H1 (cell line): Measurements from ENCODE around the gene HDAC8. TPM values are rescaled to one million over a fixed set of nuclear protein-coding genes. Genes with fewer than 3 reads are reported as not detected.

ENCODE experiments used
- CTCF ChIA-PET: fragments of 300-600 bp; sonication (Branson Sonifier 250); formaldehyde crosslinking; loops from one replicate; lab custom pipeline; 2021; ENCODE audit not compliant: partially characterized antibody; lab: Charles Lee
- POLR2A ChIA-PET: fragments of 300-600 bp; sonication (Branson Sonifier 250); formaldehyde crosslinking; loops from one replicate; lab custom pipeline; 2021; ENCODE audit warnings: inconsistent platforms; ENCODE audit not compliant: partially characterized antibody; lab: Charles Lee
- DNase-seq, 2 experiments: peaks; one replicate each; pipeline versions ENCODE4 v3.0.0 to v3.0.0-alpha.2; 2010 to 2022; ENCODE audit warnings: low spot score in 2 of 2, low read depth in 1 of 2, mixed read lengths in 1 of 2
- FAIRE-seq: peaks from 2 replicates; lab custom pipeline; 2011; peaks lifted over from hg19 to GRCh38; lab: Jason Lieb, UNC
- H2AFZ ChIP-seq: 2 replicates; pipeline ENCODE4 v1.8.1; 2012; ENCODE audit warnings: low read length, inconsistent platforms
- H2AK5ac ChIP-seq: 2 replicates; pipeline ENCODE4 v1.6.1; 2013; ENCODE audit warnings: low read depth, low read length
- H2BK120ac ChIP-seq: replicated peaks from 2 replicates; pipeline ENCODE3; 2013; ENCODE audit warnings: low read depth, low read length, inconsistent platforms
- H2BK12ac ChIP-seq: 2 replicates; pipeline ENCODE4 v1.6.1; 2013; ENCODE audit warnings: low read depth, low read length
- H2BK15ac ChIP-seq: 2 replicates; pipeline ENCODE4 v1.6.1; 2013; ENCODE audit warnings: low read length
- H2BK20ac ChIP-seq: 2 replicates; pipeline ENCODE4 v1.6.1; 2013; ENCODE audit warnings: low read length
- H2BK5ac ChIP-seq: 2 replicates; pipeline ENCODE4 v1.6.1; 2013; ENCODE audit warnings: low read depth, low read length
- H3K14ac ChIP-seq: 2 replicates; pipeline ENCODE4 v1.6.1; 2013; ENCODE audit warnings: inconsistent platforms; ENCODE audit not compliant: insufficient read length
- H3K18ac ChIP-seq: 2 replicates; pipeline ENCODE4 v1.6.1; 2013; ENCODE audit warnings: low read length; ENCODE audit errors: extremely low read depth
- H3K23ac ChIP-seq: 2 replicates; pipeline ENCODE4 v1.6.1; 2013; ENCODE audit warnings: inconsistent platforms; ENCODE audit not compliant: insufficient read length
- H3K23me2 ChIP-seq: 2 replicates; pipeline ENCODE4 v1.6.1; 2013; ENCODE audit warnings: low read depth, low read length
- H3K27ac ChIP-seq: 2 replicates; pipeline ENCODE4 v1.6.1; 2011; ENCODE audit warnings: low read depth, low read length, inconsistent platforms
- H3K27me3 ChIP-seq, 4 experiments: replicated peaks in 1 of 4; 1 replicate in 1 of 4; 2 replicates in 3 of 4; pipeline versions ENCODE4 v1.6.1 to v1.8.1; 2011 to 2013; ENCODE audit warnings: low read length in 3 of 4, mild to moderate bottlenecking in 3 of 4, inconsistent platforms in 2 of 4, mixed read lengths in 2 of 4, moderate library complexity in 1 of 4; ENCODE audit not compliant: control insufficient read depth in 3 of 4, insufficient read depth in 3 of 4; ENCODE audit errors: extremely low read depth in 1 of 4
- H3K36me3 ChIP-seq, 4 experiments: 2 replicates each; pipeline versions ENCODE4 v1.6.1 to v1.8.1; 2011 to 2013; ENCODE audit warnings: mild to moderate bottlenecking in 4 of 4, low read length in 3 of 4, moderate library complexity in 2 of 4, control low read depth in 1 of 4, inconsistent platforms in 1 of 4; ENCODE audit not compliant: insufficient read depth in 4 of 4, control insufficient read depth in 2 of 4
- H3K4ac ChIP-seq: replicated peaks from 2 replicates; pipeline ENCODE3; 2013; ENCODE audit warnings: low read length, low read depth, mixed read lengths, inconsistent platforms; ENCODE audit not compliant: insufficient read length
- H3K4me1 ChIP-seq, 4 experiments: replicated peaks in 1 of 4; 1 replicate in 1 of 4; 2 replicates in 3 of 4; pipeline versions ENCODE4 v1.6.1 to v1.8.1; 2011 to 2013; ENCODE audit warnings: low read length in 3 of 4, inconsistent platforms in 2 of 4, mixed read lengths in 1 of 4; ENCODE audit not compliant: insufficient read depth in 4 of 4, control insufficient read depth in 3 of 4
- H3K4me2 ChIP-seq, 2 experiments: 2 replicates each; pipeline versions ENCODE4 v1.6.1 to v1.8.1; 2011 to 2013; ENCODE audit warnings: low read depth in 2 of 2, low read length in 2 of 2, control low read depth in 1 of 2, inconsistent platforms in 1 of 2, mild to moderate bottlenecking in 1 of 2; ENCODE audit not compliant: insufficient read depth in 1 of 2
- H3K4me3 ChIP-seq, 4 experiments: fragments of 200-600, 300-600 bp in 1 of 4; sonication (generic), shearing (Covaris generic), sonication (Bioruptor Twin) in 1 of 4; 2 replicates each; pipeline versions ENCODE4 v1.5.1 to v1.8.1; 2011 to 2016; ENCODE audit warnings: low read length in 4 of 4, low read depth in 3 of 4, control low read depth in 2 of 4, inconsistent platforms in 2 of 4, mild to moderate bottlenecking in 2 of 4, mixed read lengths in 1 of 4, moderate library complexity in 1 of 4; ENCODE audit not compliant: insufficient read depth in 2 of 4; ENCODE audit errors: extremely low read depth in 1 of 4
- H3K56ac ChIP-seq: replicated peaks from 2 replicates; pipeline ENCODE3; 2013; ENCODE audit warnings: low read depth, mild to moderate bottlenecking, mixed read lengths, low read length, inconsistent platforms; ENCODE audit not compliant: insufficient read length
- H3K79me1 ChIP-seq: 2 replicates; pipeline ENCODE4 v1.6.1; 2013; ENCODE audit warnings: low read depth, low read length, control low read depth
- H3K79me2 ChIP-seq, 2 experiments: 2 replicates each; pipeline versions ENCODE4 v1.6.1 to v1.8.1; 2012 to 2013; ENCODE audit warnings: low read length in 2 of 2, mild to moderate bottlenecking in 2 of 2, inconsistent platforms in 1 of 2; ENCODE audit not compliant: insufficient read depth in 2 of 2, control insufficient read depth in 1 of 2
- H3K9ac ChIP-seq, 4 experiments: replicated peaks in 1 of 4; 1 replicate in 1 of 4; 2 replicates in 3 of 4; pipeline versions ENCODE4 v1.6.1 to v1.8.1; 2011 to 2013; ENCODE audit warnings: low read depth in 3 of 4, low read length in 3 of 4, control low read depth in 2 of 4, mild to moderate bottlenecking in 2 of 4, moderate library complexity in 2 of 4, inconsistent platforms in 1 of 4; ENCODE audit errors: extremely low read depth in 1 of 4
- H3K9me3 ChIP-seq, 2 experiments: 2 replicates each; pipeline versions ENCODE4 v1.6.1 to v1.8.1; 2012 to 2013; ENCODE audit warnings: mild to moderate bottlenecking in 2 of 2, moderate library complexity in 2 of 2, control low read depth in 1 of 2, inconsistent platforms in 1 of 2, low read depth in 1 of 2, low read length in 1 of 2, mixed read lengths in 1 of 2; ENCODE audit not compliant: insufficient read depth in 2 of 2
- H4K20me1 ChIP-seq, 2 experiments: replicated peaks in 1 of 2; 2 replicates each; pipeline versions ENCODE3 to v1.8.1; 2011 to 2013; ENCODE audit warnings: inconsistent platforms in 2 of 2, low read length in 2 of 2, mild to moderate bottlenecking in 1 of 2; ENCODE audit not compliant: insufficient read depth in 2 of 2, control insufficient read depth in 1 of 2
- H4K5ac ChIP-seq: 2 replicates; pipeline ENCODE4 v1.6.1; 2013; ENCODE audit warnings: low read length, low read depth, mixed read lengths, inconsistent platforms; ENCODE audit not compliant: insufficient read length
- H4K8ac ChIP-seq: 2 replicates; pipeline ENCODE4 v1.8.0; 2013; ENCODE audit warnings: mild to moderate bottlenecking, moderate library complexity, low read length, inconsistent platforms; ENCODE audit not compliant: insufficient read depth; ENCODE audit errors: extremely low read depth
- H4K91ac ChIP-seq: replicated peaks from 2 replicates; pipeline ENCODE3; 2013; ENCODE audit warnings: low read length, mixed read lengths, inconsistent platforms; ENCODE audit not compliant: insufficient read length
- BACH1 ChIP-seq: IDR thresholded peaks from 2 replicates; pipeline ENCODE4 v1.6.1; 2012; ENCODE audit warnings: low read length, improper control_type of control experiment
- CBX8 ChIP-seq: fragments of 300-800, 300-1000 bp; sonication (generic); IDR thresholded peaks from 2 replicates; pipeline ENCODE4 v1.7.1; 2016; ENCODE audit warnings: low read depth, low read length, borderline replicate concordance
- CHD2 ChIP-seq: IDR thresholded peaks from 2 replicates; pipeline ENCODE4 v1.6.1; 2012; ENCODE audit warnings: low read length, improper control_type of control experiment
- CREB1 ChIP-seq: IDR thresholded peaks from 2 replicates; pipeline ENCODE4 v1.6.1; 2012; ENCODE audit warnings: inconsistent platforms
- JUN ChIP-seq: IDR thresholded peaks from 2 replicates; pipeline ENCODE4 v1.6.1; 2011; ENCODE audit warnings: low read depth, mild to moderate bottlenecking, improper control_type of control experiment, low read length
- KDM4A ChIP-seq: IDR thresholded peaks from one replicate; pipeline ENCODE4 v1.7.1; 2012; ENCODE audit warnings: low read depth, mild to moderate bottlenecking, moderate library complexity, low read length, inconsistent platforms; ENCODE audit not compliant: severe bottlenecking
- MAFK ChIP-seq: IDR thresholded peaks from 2 replicates; pipeline ENCODE4 v1.6.1; 2012; ENCODE audit warnings: low read depth, mild to moderate bottlenecking, improper control_type of control experiment, low read length
- PHF8 ChIP-seq: fragments of 200-600 bp; sonication (generic); conservative IDR thresholded peaks from 2 replicates; pipeline ENCODE4 v1.7.1; 2012; ENCODE audit warnings: low read depth, mild to moderate bottlenecking, inconsistent platforms, low read length, moderate library complexity
- RBBP5 ChIP-seq: IDR thresholded peaks from 2 replicates; pipeline ENCODE4 v1.7.1; 2012; ENCODE audit warnings: low read depth, mild to moderate bottlenecking, inconsistent platforms, low read length, moderate library complexity, borderline replicate concordance
- RFX5 ChIP-seq: IDR thresholded peaks from 2 replicates; pipeline ENCODE4 v1.6.1; 2011; ENCODE audit warnings: low read depth, low read length, improper control_type of control experiment, borderline replicate concordance
- SAP30 ChIP-seq: fragments of 300-600 bp; sonication (generic); IDR thresholded peaks from 2 replicates; pipeline ENCODE4 v1.7.1; 2012; ENCODE audit warnings: low read length, moderate library complexity, mild to moderate bottlenecking, inconsistent platforms; ENCODE audit not compliant: insufficient read depth, insufficient replicate concordance
- SIRT6 ChIP-seq: IDR thresholded peaks from one replicate; pipeline ENCODE4 v1.7.1; 2012; ENCODE audit warnings: low read length, inconsistent platforms
- SP4 ChIP-seq: IDR thresholded peaks from 2 replicates; pipeline ENCODE4 v1.6.1; 2012; ENCODE audit warnings: low read length, inconsistent platforms
- TAF1 ChIP-seq: IDR thresholded peaks from 2 replicates; pipeline ENCODE4 v1.6.1; 2011; ENCODE audit warnings: mild to moderate bottlenecking, low read depth, low read length
- TAF7 ChIP-seq: optimal IDR thresholded peaks from 2 replicates; pipeline ENCODE3; 2011; ENCODE audit warnings: low read depth, mild to moderate bottlenecking, inconsistent platforms, low read length, moderate library complexity, borderline replicate concordance
- YY1 ChIP-seq: IDR thresholded peaks from 2 replicates; pipeline ENCODE4 v1.6.1; 2011; ENCODE audit warnings: low read depth, mild to moderate bottlenecking, low read length
- WGBS, 2 experiments: shearing (Covaris generic) in 1 of 2; methylation state at CpG; one replicate each; pipeline versions ENCODE4 v1.1.6 to v1.1.7; 2013 to 2015; ENCODE audit warnings: low lambda C conversion rate in 2 of 2, mixed read lengths in 2 of 2, inconsistent platforms in 1 of 2, low coverage in 1 of 2, missing lambda C conversion rate in 1 of 2; ENCODE audit not compliant: insufficient replicate concordance in 2 of 2, insufficient coverage in 1 of 2, insufficient read length in 1 of 2; ENCODE audit errors: extremely low coverage in 1 of 2, missing lambda C conversion rate in 1 of 2; 5-methylcytosine and 5-hydroxymethylcytosine counted together
- polyA plus RNA-seq, 7 experiments: library from polyadenylated mRNA; depleted of rRNA in 3 of 7; stranded (reverse) in 5 of 7; unstranded in 2 of 7; fragments of >200 nt in 5 of 7; fragments of 200-250 nt in 2 of 7; gene quantifications; 1 replicate in 5 of 7; 2 replicates in 1 of 7; 4 replicates in 1 of 7; pipeline versions ENCODE4 v1.2.1 to v1.2.3, GENCODE V29; 2011 to 2013; ENCODE audit warnings: missing spikeins in 2 of 7, mixed read lengths in 2 of 7
- total RNA-seq: library from RNA; stranded (reverse); fragmentation: NEBNext Ultra II Directional; extraction: Animal tissue kit (Norgen Biotek cat#: 25700); gene quantifications from 2 replicates; pipeline ENCODE4 v1.2.1, GENCODE V29; 2021

Gene HDAC8
- total and polyA plus RNA-seq, 2 of the 8 experiments (the other 6 are each of a cell fraction or from before 2014, with no cell fraction given): 9.7 to 20.3 TPM

DNA sequence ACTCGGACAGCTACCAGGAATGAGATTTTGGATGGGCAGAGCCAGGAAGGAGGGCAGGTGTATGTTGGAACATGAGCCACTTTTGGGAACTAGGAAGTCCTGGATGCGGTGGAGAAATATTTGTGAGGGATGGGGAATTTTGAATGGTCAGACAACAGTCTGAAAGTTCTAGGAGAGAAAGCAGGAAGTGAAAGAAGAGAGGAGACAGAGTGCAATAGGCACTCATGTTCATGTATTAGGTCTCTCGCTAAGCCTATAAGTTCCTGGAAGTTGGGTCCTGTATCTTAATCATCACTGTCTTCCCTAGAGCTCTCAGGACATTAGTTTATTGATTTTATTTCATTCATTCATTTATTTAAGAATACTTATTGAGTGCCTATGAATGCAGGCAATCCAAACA is 201.2 kb downstream of the HDAC8 start:
- Histone ChIP-seq H3K4me3 (no peak overlapping the region), H3K18ac (no peak overlapping the region), H3K4ac (no peak overlapping the region), H2BK20ac (no peak overlapping the region), H2AFZ (no peak overlapping the region), H3K23ac (no peak overlapping the region), H3K79me1 (no peaks in the 10 kb centered on the region), H4K8ac (no peak overlapping the region), H3K27me3 (no peaks in the 10 kb centered on the region), H4K5ac (no peak overlapping the region), H3K56ac (no peak overlapping the region), H3K4me2 (no peak overlapping the region), H4K91ac (no peak overlapping the region), H2BK15ac (no peak overlapping the region), H2BK12ac (no peak overlapping the region), H3K79me2 (no peaks in the 10 kb centered on the region), H3K9me3 (no peaks in the 10 kb centered on the region), H3K9ac (no peak overlapping the region), H4K20me1 (no peaks in the 10 kb centered on the region), H3K36me3 (no peaks in the 10 kb centered on the region), H3K23me2 (no peaks in the 10 kb centered on the region), H2AK5ac (no peak overlapping the region), H3K14ac (no peak overlapping the region), H2BK5ac (no peak overlapping the region), H2BK120ac (no peak overlapping the region), H3K4me1 (peaks cover 0 to 2% (median 0%) of the 10 kb centered on the region in 4 experiments; a peak in 2 of 7 replicates), H3K27ac (no peak overlapping the region)
- FAIRE-seq (no peak), DNase-seq (no peak)
- 89% methylated on average over 3 of the region's 3 CpGs; no CpG with 5 or more reads in 1 of the 2 experiments for WGBS, 2 experiments
- CTCF ChIA-PET: no interaction called here
- POLR2A ChIA-PET: no interaction called here
- TF ChIP-seq SP4 (no peak), TAF1 (no peak), RFX5 (no peak), CHD2 (no peak), SIRT6 (no peak), MAFK (no peak), TAF7 (no peak), CREB1 (no peak), CBX8 (no peak), KDM4A (no peak), RBBP5 (no peak), PHF8 (no peak), BACH1 (no peak), JUN (no peak), SAP30 (no peak), YY1 (no peak)
